Endodermal cell (in vitro differentiated cells): ENCODE measurements around the gene KRTDAP. TPM values are rescaled to one million over a fixed set of nuclear protein-coding genes. Genes with fewer than 3 reads are reported as not detected.

Experiments
- DNase-seq: peaks from one replicate; pipeline ENCODE4 v3.0.0-alpha.2; 2017
- H3K27ac ChIP-seq: 2 replicates; pipeline ENCODE4 v1.5.1; 2013; ENCODE audit warnings: mild to moderate bottlenecking, low read depth, low read length, moderate library complexity
- H3K27me3 ChIP-seq: 2 replicates; pipeline ENCODE4 v1.6.1; 2013; ENCODE audit warnings: mild to moderate bottlenecking, low read length, moderate library complexity; ENCODE audit not compliant: insufficient read depth, control insufficient read depth, poor library complexity, severe bottlenecking
- H3K36me3 ChIP-seq: 2 replicates; pipeline ENCODE4 v1.7.0; 2013; ENCODE audit warnings: mild to moderate bottlenecking, low read length, moderate library complexity; ENCODE audit not compliant: control insufficient read depth, insufficient read depth
- H3K4me1 ChIP-seq: one replicate; pipeline ENCODE4 v1.7.0; 2013; ENCODE audit warnings: low read length; ENCODE audit not compliant: control insufficient read depth, insufficient read depth
- H3K4me3 ChIP-seq: 2 replicates; pipeline ENCODE4 v1.5.1; 2013; ENCODE audit warnings: mild to moderate bottlenecking, low read length, moderate library complexity
- H3K9ac ChIP-seq: 2 replicates; pipeline ENCODE4 v1.6.1; 2013; ENCODE audit warnings: mild to moderate bottlenecking, low read length, moderate library complexity; ENCODE audit not compliant: poor library complexity, severe bottlenecking; ENCODE audit errors: extremely low read depth
- H3K9me3 ChIP-seq: 2 replicates; pipeline ENCODE4 v1.6.1; 2013; ENCODE audit warnings: mild to moderate bottlenecking, low read length, moderate library complexity; ENCODE audit not compliant: control insufficient read depth
- H3K27ac Mint-ChIP-seq: 2 replicates; pipeline ENCODE4 v1.8.0; 2020; ENCODE audit warnings: mixed read lengths
- H3K27me3 Mint-ChIP-seq: 2 replicates; pipeline ENCODE4 v1.8.0; 2021; ENCODE audit warnings: mild to moderate bottlenecking, mixed read lengths; ENCODE audit not compliant: insufficient read depth
- H3K36me3 Mint-ChIP-seq: 2 replicates; pipeline ENCODE4 v1.8.0; 2020; ENCODE audit warnings: low read depth, mixed read lengths
- H3K4me1 Mint-ChIP-seq: 2 replicates; pipeline ENCODE4 v1.8.0; 2020; ENCODE audit warnings: mixed read lengths
- H3K4me3 Mint-ChIP-seq: 2 replicates; pipeline ENCODE4 v1.8.0; 2020; ENCODE audit warnings: mild to moderate bottlenecking, moderate library complexity, mixed read lengths
- H3K9me3 Mint-ChIP-seq: 2 replicates; pipeline ENCODE4 v1.8.0; 2020; ENCODE audit warnings: mild to moderate bottlenecking, mixed read lengths
- CTCF ChIP-seq: fragments of 200-600 bp; sonication (generic); conservative IDR thresholded peaks from 2 replicates; pipeline ENCODE4 v1.5.0; 2021; ENCODE audit warnings: antibody characterized with exemption, mild to moderate bottlenecking
- WGBS, 2 experiments: methylation state at CpG; one replicate each; pipeline versions ENCODE4 v1.1.5 to v1.1.7; 2013; ENCODE audit warnings: missing lambda C conversion rate in 2 of 2, mixed read lengths in 1 of 2; ENCODE audit not compliant: insufficient coverage in 1 of 2, insufficient read length in 1 of 2; 5-methylcytosine and 5-hydroxymethylcytosine counted together
- total RNA-seq, 2 donors: library from RNA; stranded (reverse); fragmentation: NEBNext Ultra II Directional in 1 of 2; extraction: Animal tissue kit (Norgen Biotek cat#: 25700) in 1 of 2; gene quantifications; 2 replicates in 1 of 2; 3 replicates in 1 of 2; pipeline ENCODE4 v1.2.1, GENCODE V29; 2021

Gene KRTDAP
- total RNA-seq, 2 donors from 2014 or later = 3.4 to 4.2 TPM

- DNase-seq = no peak
- TF ChIP-seq CTCF = no peak
- H3K27ac Mint-ChIP-seq = no peak overlapping the region
- no peaks in the 10 kb centered on the region for H3K9me3 ChIP-seq
- H3K4me1 ChIP-seq = no peaks in the 10 kb centered on the region
- no peaks in the 10 kb centered on the region for H3K9me3 Mint-ChIP-seq
- H3K36me3 Mint-ChIP-seq = no peaks in the 10 kb centered on the region
- H3K27me3 ChIP-seq = no peaks in the 10 kb centered on the region
- no peaks in the 10 kb centered on the region for H3K36me3 ChIP-seq
- no peak overlapping the region for H3K9ac ChIP-seq
- WGBS, 2 experiments = 93 to 94% methylated on average over 19 to 21 of the region's 21 CpGs
- H3K27me3 Mint-ChIP-seq = peaks cover 17% of the 10 kb centered on the region
- no peaks in the 10 kb centered on the region for H3K4me1 Mint-ChIP-seq
- no peak overlapping the region for H3K4me3 Mint-ChIP-seq
- no peak overlapping the region for H3K4me3 ChIP-seq
- H3K27ac ChIP-seq = no peak overlapping the region
These were observed 44.3 kb downstream of the KRTDAP start for GRCh38 chr19:35445826-35446593.

GRCh38 chr19:35444735-35445134 lies 45.5 kb downstream of the KRTDAP start:
- Mint-ChIP-seq H3K27me3 (peaks cover 8% of the 10 kb centered on the region), H3K27ac (no peak overlapping the region), H3K36me3 (no peaks in the 10 kb centered on the region), H3K4me3 (no peak overlapping the region), H3K9me3 (no peaks in the 10 kb centered on the region), H3K4me1 (peaks cover 2% of the 10 kb centered on the region)
- H3K9ac ChIP-seq = no peak overlapping the region
- no peaks in the 10 kb centered on the region for H3K4me1 ChIP-seq
- H3K27me3 ChIP-seq = no peaks in the 10 kb centered on the region
- no peaks in the 10 kb centered on the region for H3K36me3 ChIP-seq
- no peak for TF ChIP-seq CTCF
- 88 to 96% methylated on average over 1 of the region's 1 CpG for WGBS, 2 experiments
- no peak overlapping the region for H3K27ac ChIP-seq
- no peak overlapping the region for H3K4me3 ChIP-seq
- no peaks in the 10 kb centered on the region for H3K9me3 ChIP-seq
- DNase-seq = no peak

GRCh38 chr19:35442091-35442490 lies 48.2 kb downstream of the KRTDAP start:
- no peaks in the 10 kb centered on the region for H3K36me3 Mint-ChIP-seq
- Histone ChIP-seq H3K9ac (no peak overlapping the region), H3K36me3 (no peaks in the 10 kb centered on the region), H3K4me1 (peaks cover 4% of the 10 kb centered on the region), H3K27me3 (no peaks in the 10 kb centered on the region), H3K27ac (no peak overlapping the region), H3K4me3 (no peak overlapping the region), H3K9me3 (no peaks in the 10 kb centered on the region)
- WGBS, 2 experiments = 82 to 94% methylated on average over 5 to 7 of the region's 7 CpGs
- peaks cover 6% of the 10 kb centered on the region for H3K4me1 Mint-ChIP-seq
- no peak overlapping the region for H3K27ac Mint-ChIP-seq
- TF ChIP-seq CTCF = no peak
- peaks cover 10% of the 10 kb centered on the region for H3K27me3 Mint-ChIP-seq
- DNase-seq = no peak
- H3K4me3 Mint-ChIP-seq = no peak overlapping the region
- no peaks in the 10 kb centered on the region for H3K9me3 Mint-ChIP-seq
